GM12878 (cell line): ENCODE measurements around the gene NTM. TPM values are rescaled to one million over a fixed set of nuclear protein-coding genes. Genes with fewer than 3 reads are reported as not detected.

Experiments used
- ATAC-seq: fragments of 200-7000 bp; cut with Tn5 transposase; 3 replicates; pipeline ENCODE4 v1.9.1; 2020; ENCODE audit warnings: mild to moderate bottlenecking, moderate library complexity
- BruUV-seq: library from RNA; stranded (reverse); fragments of 400-500 nt; replicated peaks from 2 replicates; lab custom pipeline; 2021; lab: Mats Ljungman, UMichigan
- CTCF ChIA-PET: fragments of 300-600 bp; sonication (Branson Sonifier 250); formaldehyde crosslinking; extraction: SDS; loops from one replicate; lab custom pipeline; 2021; ENCODE audit warnings: inconsistent platforms; lab: Yijun Ruan, JAX
- POLR2A ChIA-PET: fragments of 350-600 bp; formaldehyde crosslinking; extraction: SDS; loops from one replicate; lab custom pipeline; 2021; ENCODE audit warnings: inconsistent platforms; lab: Charles Lee
- RAD21 ChIA-PET: fragments of 300-600 bp; sonication (Branson Sonifier 250); formaldehyde crosslinking; loops from one replicate; lab custom pipeline; 2023; ENCODE audit warnings: antibody characterized with exemption; ENCODE audit not compliant: unreplicated experiment; lab: Charles Lee
- SMC1A ChIA-PET: fragments of 300-600 bp; sonication (Branson Sonifier 250); formaldehyde crosslinking; loops from one replicate; lab custom pipeline; 2023; ENCODE audit not compliant: unreplicated experiment, uncharacterized antibody; lab: Charles Lee
- DNase-seq: peaks from one replicate; pipeline ENCODE4 v3.0.0-alpha.2; 2011; ENCODE audit warnings: low read depth, low spot score
- FAIRE-seq: peaks from 3 replicates; lab custom pipeline; 2011; peaks lifted over from hg19 to GRCh38; lab: Jason Lieb, UNC
- H2AFZ ChIP-seq: 2 replicates; pipeline ENCODE4 v1.6.0; 2011; ENCODE audit warnings: low read depth, low read length, control low read depth; ENCODE audit not compliant: control insufficient read depth
- H3K27ac ChIP-seq: 2 replicates; pipeline ENCODE4 v1.5.1; 2011; ENCODE audit warnings: control low read depth; ENCODE audit not compliant: control insufficient read depth, insufficient read depth
- H3K27me3 ChIP-seq, 2 experiments: replicated peaks in 1 of 2; 2 replicates each; pipeline versions ENCODE4 v1.6.0 to v1.6.1; 2011; ENCODE audit warnings: low read length in 1 of 2; ENCODE audit not compliant: control insufficient read depth in 2 of 2, insufficient read depth in 2 of 2
- H3K36me3 ChIP-seq, 2 experiments: 2 replicates each; pipeline ENCODE4 v1.5.1; 2011; ENCODE audit warnings: low read length in 1 of 2; ENCODE audit not compliant: control insufficient read depth in 2 of 2, insufficient read depth in 2 of 2
- H3K4me1 ChIP-seq: 2 replicates; pipeline ENCODE4 v1.6.1; 2011; ENCODE audit warnings: mild to moderate bottlenecking, low read length, moderate library complexity, mixed read lengths; ENCODE audit not compliant: control insufficient read depth, insufficient read depth
- H3K4me2 ChIP-seq: 2 replicates; pipeline ENCODE4 v1.6.0; 2011; ENCODE audit warnings: control low read depth; ENCODE audit not compliant: control insufficient read depth, insufficient read depth
- H3K4me3 ChIP-seq: fragments of 200-600 bp; sonication (generic); 2 replicates; pipeline ENCODE4 v1.5.1; 2016
- H3K79me2 ChIP-seq: 2 replicates; pipeline ENCODE4 v1.6.0; 2011; ENCODE audit warnings: low read length; ENCODE audit not compliant: control insufficient read depth, insufficient read depth
- H3K9ac ChIP-seq: 2 replicates; pipeline ENCODE4 v1.8.0; 2011; ENCODE audit warnings: low read length, control low read depth, mixed read lengths; ENCODE audit not compliant: control insufficient read depth, insufficient read depth
- H3K9me3 ChIP-seq: replicated peaks from 3 replicates; pipeline ENCODE4 v1.5.1; 2011; ENCODE audit warnings: mild to moderate bottlenecking, low read length; ENCODE audit not compliant: control insufficient read depth, insufficient read depth
- H4K20me1 ChIP-seq: 2 replicates; pipeline ENCODE4 v1.6.0; 2011; ENCODE audit not compliant: control insufficient read depth, insufficient read depth
- FOXK2 ChIP-seq: fragments of 450-650 bp; IDR thresholded peaks from 2 replicates; pipeline ENCODE4 v1.6.1; 2017; ENCODE audit warnings: mild to moderate bottlenecking, moderate library complexity
- KAT2A ChIP-seq: conservative IDR thresholded peaks from 2 replicates; pipeline ENCODE4 v1.6.1; 2011; ENCODE audit warnings: low read depth, low read length; ENCODE audit not compliant: control insufficient read depth
- MXI1 ChIP-seq: fragments of 150-350 bp; IDR thresholded peaks from 2 replicates; pipeline ENCODE4 v1.6.1; 2011; ENCODE audit warnings: low read depth, mild to moderate bottlenecking, inconsistent platforms, low read length, improper control_type of control experiment
- NFIC ChIP-seq: IDR thresholded peaks from 2 replicates; pipeline ENCODE4 v1.6.1; 2012; ENCODE audit warnings: low read depth, mild to moderate bottlenecking, inconsistent platforms, low read length, moderate library complexity
- PAX5 ChIP-seq: IDR thresholded peaks from 2 replicates; pipeline ENCODE4 v1.6.1; 2011; ENCODE audit warnings: low read depth, low read length, borderline replicate concordance
- SPI1 ChIP-seq: IDR thresholded peaks from 2 replicates; pipeline ENCODE4 v1.6.1; 2011; ENCODE audit warnings: low read depth, mild to moderate bottlenecking, low read length, moderate library complexity, borderline replicate concordance; ENCODE audit not compliant: insufficient read depth
- TBL1XR1 ChIP-seq: IDR thresholded peaks from 2 replicates; pipeline ENCODE4 v1.6.1; 2012; ENCODE audit warnings: low read depth, low read length, improper control_type of control experiment
- YBX1 ChIP-seq: fragments of 450-650 bp; IDR thresholded peaks from 2 replicates; pipeline ENCODE4 v1.6.1; 2016; ENCODE audit warnings: antibody characterized with exemption
- ZBED1 ChIP-seq: IDR thresholded peaks from 2 replicates; pipeline ENCODE4 v1.6.1; 2016; ENCODE audit warnings: borderline replicate concordance
- ZNF384 ChIP-seq: IDR thresholded peaks from 2 replicates; pipeline ENCODE4 v1.6.1; 2012; ENCODE audit warnings: low read depth, mild to moderate bottlenecking, low read length, improper control_type of control experiment, borderline replicate concordance
- in situ Hi-C: fragments of 300-500 bp; cut with MboI; formaldehyde crosslinking; loops from 9 replicates; pipeline ENCODE4 v1.14.3; 2018; ENCODE audit warnings: mixed read lengths
- intact Hi-C: fragments of 100-400 bp; cut with micrococcal nuclease; formaldehyde crosslinking; loops from one replicate; pipeline ENCODE4 v1.14.2; 2022; ENCODE audit not compliant: unreplicated experiment
- polyA plus RNA-seq, 11 experiments: library from polyadenylated mRNA; depleted of rRNA in 4 of 11; unstranded in 6 of 11; stranded (reverse) in 5 of 11; fragments of >200 nt; fragmentation: Nextera tagmentation in 4 of 11; fragmentation: Illumina TruSeq in 1 of 11; extraction: Ambion mirVana in 4 of 11; extraction: Trizol in 1 of 11; gene quantifications; 1 replicate in 1 of 11; 2 replicates in 10 of 11; pipeline versions ENCODE4 v1.2.1 to v1.2.3, GENCODE V29; 2011 to 2016; ENCODE audit warnings: inconsistent platforms in 2 of 11, missing spikeins in 2 of 11, low read depth in 1 of 11
- total RNA-seq, 4 experiments: library from RNA; depleted of rRNA in 3 of 4; stranded (reverse); fragments of >200 nt in 3 of 4; fragmentation: Illumina TruSeq in 1 of 4; extraction: Trizol in 1 of 4; gene quantifications; 2 replicates each; pipeline versions ENCODE4 v1.2.1 to v1.2.3, GENCODE V29; 2013 to 2021
- TF ChIP-seq, protein P1 (sequence below): fragments of 450-650 bp; IDR thresholded peaks from 2 replicates; pipeline ENCODE4 v1.6.1; 2018; ENCODE audit warnings: borderline replicate concordance, mild to moderate bottlenecking; ENCODE audit not compliant: partially characterized antibody
- TF ChIP-seq, protein P2 (sequence below): IDR thresholded peaks from 2 replicates; pipeline ENCODE4 v1.6.1; 2011; ENCODE audit warnings: low read depth, low read length, improper control_type of control experiment, borderline replicate concordance
- TF ChIP-seq, protein P3 (sequence below): IDR thresholded peaks from 2 replicates; pipeline ENCODE4 v1.6.1; 2012; ENCODE audit warnings: low read depth, low read length, improper control_type of control experiment

Gene NTM
- total and polyA plus RNA-seq, 10 of the 15 experiments (the other 5 are each of a cell fraction or from before 2014, with no cell fraction given), result not detected

DNA sequence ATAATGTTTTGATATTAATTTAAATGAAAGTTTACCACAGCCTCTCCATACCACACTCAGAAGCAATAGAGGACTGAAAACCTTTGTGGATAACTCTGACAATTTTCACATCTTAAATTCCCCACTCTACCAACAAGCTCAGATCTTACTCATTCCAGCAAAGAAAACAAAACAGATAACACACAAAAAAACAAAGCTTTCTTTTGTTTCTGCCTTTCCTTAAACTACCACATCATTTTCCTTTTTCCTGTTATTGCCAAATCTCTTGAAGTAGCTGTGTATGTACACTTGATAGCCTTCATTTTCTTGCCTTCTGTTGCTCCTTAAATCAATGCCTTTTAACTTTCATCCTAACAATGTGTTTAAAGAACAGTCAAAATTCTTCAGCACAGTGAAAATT lies 484.9 kb downstream of the NTM start:
- BruUV-seq, result no TSS peak
- Histone ChIP-seq H3K27me3 (peaks cover 3 to 4% of the 10 kb centered on the region in 2 experiments; a peak in 3 of 4 replicates), H3K4me1 (no peaks in the 10 kb centered on the region), H3K36me3 (no peaks in the 10 kb centered on the region), H4K20me1 (no peaks in the 10 kb centered on the region), H3K27ac (no peak overlapping the region), H3K4me3 (no peak overlapping the region), H3K9me3 (no peaks in the 10 kb centered on the region), H3K79me2 (no peaks in the 10 kb centered on the region), H3K4me2 (no peak overlapping the region), H3K9ac (no peak overlapping the region), H2AFZ (no peak overlapping the region)
- in situ Hi-C loops (no loop called here), intact Hi-C loops (no loop called here)
- ATAC-seq, result no peak
- ChIA-PET RAD21 (no interaction called here), CTCF (interaction anchor here (0.8 kb wide), 1 partner anchor 13 kb away, joined by 3 read pairs; no protein-coding TSS in a partner anchor), POLR2A (no interaction called here), SMC1A (no interaction called here)
- FAIRE-seq, result no peak
- TF ChIP-seq, protein P1, sequence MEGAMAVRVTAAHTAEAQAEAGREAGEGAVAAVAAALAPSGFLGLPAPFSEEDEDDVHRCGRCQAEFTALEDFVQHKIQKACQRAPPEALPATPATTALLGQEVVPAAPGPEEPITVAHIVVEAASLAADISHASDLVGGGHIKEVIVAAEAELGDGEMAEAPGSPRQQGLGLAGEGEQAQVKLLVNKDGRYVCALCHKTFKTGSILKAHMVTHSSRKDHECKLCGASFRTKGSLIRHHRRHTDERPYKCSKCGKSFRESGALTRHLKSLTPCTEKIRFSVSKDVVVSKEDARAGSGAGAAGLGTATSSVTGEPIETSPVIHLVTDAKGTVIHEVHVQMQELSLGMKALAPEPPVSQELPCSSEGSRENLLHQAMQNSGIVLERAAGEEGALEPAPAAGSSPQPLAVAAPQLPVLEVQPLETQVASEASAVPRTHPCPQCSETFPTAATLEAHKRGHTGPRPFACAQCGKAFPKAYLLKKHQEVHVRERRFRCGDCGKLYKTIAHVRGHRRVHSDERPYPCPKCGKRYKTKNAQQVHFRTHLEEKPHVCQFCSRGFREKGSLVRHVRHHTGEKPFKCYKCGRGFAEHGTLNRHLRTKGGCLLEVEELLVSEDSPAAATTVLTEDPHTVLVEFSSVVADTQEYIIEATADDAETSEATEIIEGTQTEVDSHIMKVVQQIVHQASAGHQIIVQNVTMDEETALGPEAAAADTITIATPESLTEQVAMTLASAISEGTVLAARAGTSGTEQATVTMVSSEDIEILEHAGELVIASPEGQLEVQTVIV, result no peak
- TF ChIP-seq PAX5 (no peak), KAT2A (no peak), FOXK2 (no peak), NFIC (no peak), TBL1XR1 (no peak), YBX1 (no peak), ZBED1 (no peak), SPI1 (no peak), MXI1 (no peak), ZNF384 (no peak)
- TF ChIP-seq, protein P2, sequence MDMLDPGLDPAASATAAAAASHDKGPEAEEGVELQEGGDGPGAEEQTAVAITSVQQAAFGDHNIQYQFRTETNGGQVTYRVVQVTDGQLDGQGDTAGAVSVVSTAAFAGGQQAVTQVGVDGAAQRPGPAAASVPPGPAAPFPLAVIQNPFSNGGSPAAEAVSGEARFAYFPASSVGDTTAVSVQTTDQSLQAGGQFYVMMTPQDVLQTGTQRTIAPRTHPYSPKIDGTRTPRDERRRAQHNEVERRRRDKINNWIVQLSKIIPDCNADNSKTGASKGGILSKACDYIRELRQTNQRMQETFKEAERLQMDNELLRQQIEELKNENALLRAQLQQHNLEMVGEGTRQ, result no peak
- TF ChIP-seq, protein P3, sequence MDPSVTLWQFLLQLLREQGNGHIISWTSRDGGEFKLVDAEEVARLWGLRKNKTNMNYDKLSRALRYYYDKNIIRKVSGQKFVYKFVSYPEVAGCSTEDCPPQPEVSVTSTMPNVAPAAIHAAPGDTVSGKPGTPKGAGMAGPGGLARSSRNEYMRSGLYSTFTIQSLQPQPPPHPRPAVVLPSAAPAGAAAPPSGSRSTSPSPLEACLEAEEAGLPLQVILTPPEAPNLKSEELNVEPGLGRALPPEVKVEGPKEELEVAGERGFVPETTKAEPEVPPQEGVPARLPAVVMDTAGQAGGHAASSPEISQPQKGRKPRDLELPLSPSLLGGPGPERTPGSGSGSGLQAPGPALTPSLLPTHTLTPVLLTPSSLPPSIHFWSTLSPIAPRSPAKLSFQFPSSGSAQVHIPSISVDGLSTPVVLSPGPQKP, result no peak
- DNase-seq, result no peak
